ENCODE results near the gene RYK.

DNA sequence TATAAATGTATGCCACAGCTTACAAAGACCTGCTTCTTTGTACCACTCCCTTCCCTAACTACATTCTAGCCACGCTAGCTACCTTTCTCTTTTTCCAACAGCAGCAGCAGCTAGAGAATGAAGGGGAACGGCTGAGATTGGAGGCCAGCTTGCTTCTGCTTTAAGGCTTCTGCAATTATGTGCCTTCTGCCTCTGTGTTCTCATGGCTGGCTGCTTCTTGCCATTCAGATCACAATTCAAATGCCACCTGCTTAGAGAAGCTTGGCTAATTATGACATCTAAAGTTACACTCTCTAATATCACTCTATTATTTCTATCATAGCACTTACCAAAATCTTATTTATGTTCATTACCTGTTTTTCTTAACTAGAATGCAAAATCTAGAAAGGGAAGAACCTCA, 95.2 kb downstream of the RYK start:
- TF ChIP-seq RAD21 (IDR thresholded peaks at IDR 0.05; ENCODE audit: low read depth) (peak; percentile 22; the same call in 1 of the 2 replicates), EGR1 (IDR thresholded peaks at IDR 0.05) (no peak), EP300 (IDR thresholded peaks at IDR 0.05; ENCODE audit: borderline replicate concordance) (peak; percentile 61; the same call in 1 of the 2 replicates), TAF1 (IDR thresholded peaks at IDR 0.05; ENCODE audit: low read depth) (no peak), ZBTB7A (IDR thresholded peaks at IDR 0.05; ENCODE audit: low read depth) (no peak), CEBPB (IDR thresholded peaks at IDR 0.05) (no peak), TCF12 (IDR thresholded peaks at IDR 0.05; ENCODE audit: low read depth) (peak; percentile 57; the same call in 1 of the 2 replicates), NFIC (IDR thresholded peaks at IDR 0.05) (no peak)
- TF ChIP-seq, protein P1, sequence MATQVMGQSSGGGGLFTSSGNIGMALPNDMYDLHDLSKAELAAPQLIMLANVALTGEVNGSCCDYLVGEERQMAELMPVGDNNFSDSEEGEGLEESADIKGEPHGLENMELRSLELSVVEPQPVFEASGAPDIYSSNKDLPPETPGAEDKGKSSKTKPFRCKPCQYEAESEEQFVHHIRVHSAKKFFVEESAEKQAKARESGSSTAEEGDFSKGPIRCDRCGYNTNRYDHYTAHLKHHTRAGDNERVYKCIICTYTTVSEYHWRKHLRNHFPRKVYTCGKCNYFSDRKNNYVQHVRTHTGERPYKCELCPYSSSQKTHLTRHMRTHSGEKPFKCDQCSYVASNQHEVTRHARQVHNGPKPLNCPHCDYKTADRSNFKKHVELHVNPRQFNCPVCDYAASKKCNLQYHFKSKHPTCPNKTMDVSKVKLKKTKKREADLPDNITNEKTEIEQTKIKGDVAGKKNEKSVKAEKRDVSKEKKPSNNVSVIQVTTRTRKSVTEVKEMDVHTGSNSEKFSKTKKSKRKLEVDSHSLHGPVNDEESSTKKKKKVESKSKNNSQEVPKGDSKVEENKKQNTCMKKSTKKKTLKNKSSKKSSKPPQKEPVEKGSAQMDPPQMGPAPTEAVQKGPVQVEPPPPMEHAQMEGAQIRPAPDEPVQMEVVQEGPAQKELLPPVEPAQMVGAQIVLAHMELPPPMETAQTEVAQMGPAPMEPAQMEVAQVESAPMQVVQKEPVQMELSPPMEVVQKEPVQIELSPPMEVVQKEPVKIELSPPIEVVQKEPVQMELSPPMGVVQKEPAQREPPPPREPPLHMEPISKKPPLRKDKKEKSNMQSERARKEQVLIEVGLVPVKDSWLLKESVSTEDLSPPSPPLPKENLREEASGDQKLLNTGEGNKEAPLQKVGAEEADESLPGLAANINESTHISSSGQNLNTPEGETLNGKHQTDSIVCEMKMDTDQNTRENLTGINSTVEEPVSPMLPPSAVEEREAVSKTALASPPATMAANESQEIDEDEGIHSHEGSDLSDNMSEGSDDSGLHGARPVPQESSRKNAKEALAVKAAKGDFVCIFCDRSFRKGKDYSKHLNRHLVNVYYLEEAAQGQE (IDR thresholded peaks at IDR 0.05; ENCODE audit: low read depth), result no peak
- TF ChIP-seq, protein P2, sequence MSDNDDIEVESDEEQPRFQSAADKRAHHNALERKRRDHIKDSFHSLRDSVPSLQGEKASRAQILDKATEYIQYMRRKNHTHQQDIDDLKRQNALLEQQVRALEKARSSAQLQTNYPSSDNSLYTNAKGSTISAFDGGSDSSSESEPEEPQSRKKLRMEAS (IDR thresholded peaks at IDR 0.05), result peak; percentile 49; the same call in 1 of the 2 replicates

All from Ishikawa (cell line).